ENCODE measurements around the gene QSOX2. TPM values are rescaled to one million over a fixed set of nuclear protein-coding genes. Genes with fewer than 3 reads are reported as not detected.
A peak's percentile ranks its signal among the peaks of the same experiment; 100 is the strongest.

Gene QSOX2
- total RNA-seq, 1 experiment from 2014 or later = 9.1 TPM

DNA sequence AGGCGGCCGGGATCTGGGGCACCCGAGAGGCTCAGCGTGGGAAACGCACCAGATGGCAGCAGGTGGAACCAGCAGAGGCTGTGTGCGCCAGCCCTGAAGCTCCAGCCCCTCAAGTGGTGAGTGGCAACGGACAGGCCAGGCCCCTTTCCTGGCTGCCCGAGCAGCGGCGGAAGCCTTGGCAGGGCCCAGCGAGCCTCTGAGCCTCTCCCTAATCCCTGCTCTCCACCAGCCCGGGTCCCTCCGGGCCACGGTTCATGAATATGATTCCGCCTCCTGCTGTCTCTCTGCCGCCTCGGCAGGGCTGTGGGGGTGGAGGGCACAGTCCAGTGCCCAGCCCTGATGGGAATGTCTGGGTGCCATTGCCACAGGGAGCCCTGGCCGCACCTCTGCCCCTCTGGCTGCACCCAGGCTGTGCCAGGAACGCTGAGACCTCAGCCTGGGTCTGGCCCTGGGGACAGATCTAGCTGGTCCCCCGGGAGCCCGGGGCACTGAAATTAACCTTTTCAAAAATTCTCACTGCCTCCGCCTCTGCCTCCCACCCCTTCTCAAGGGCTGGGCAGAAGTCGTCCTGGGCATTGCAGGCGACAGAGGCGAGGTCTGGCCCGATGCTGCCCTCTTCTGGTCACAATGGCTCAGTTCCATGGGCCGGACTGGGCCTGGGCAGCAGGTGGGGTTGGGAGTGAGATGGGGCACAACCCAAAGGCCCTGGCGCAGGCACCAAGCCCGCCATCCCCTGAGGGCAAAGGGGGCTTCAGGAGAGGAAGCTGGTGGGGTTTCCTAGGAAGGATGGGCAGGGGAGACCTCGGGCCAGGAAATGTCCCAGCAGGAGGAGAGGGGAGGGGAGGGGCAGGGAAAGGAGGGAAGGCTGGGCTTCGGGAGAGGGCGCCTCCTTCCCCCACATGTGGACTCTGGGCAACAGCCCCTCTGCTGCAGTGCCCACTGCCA, 38.0 kb upstream of the QSOX2 start:
- peak; percentile 56 for DNase-seq (ENCODE audit: low read depth)

DNA sequence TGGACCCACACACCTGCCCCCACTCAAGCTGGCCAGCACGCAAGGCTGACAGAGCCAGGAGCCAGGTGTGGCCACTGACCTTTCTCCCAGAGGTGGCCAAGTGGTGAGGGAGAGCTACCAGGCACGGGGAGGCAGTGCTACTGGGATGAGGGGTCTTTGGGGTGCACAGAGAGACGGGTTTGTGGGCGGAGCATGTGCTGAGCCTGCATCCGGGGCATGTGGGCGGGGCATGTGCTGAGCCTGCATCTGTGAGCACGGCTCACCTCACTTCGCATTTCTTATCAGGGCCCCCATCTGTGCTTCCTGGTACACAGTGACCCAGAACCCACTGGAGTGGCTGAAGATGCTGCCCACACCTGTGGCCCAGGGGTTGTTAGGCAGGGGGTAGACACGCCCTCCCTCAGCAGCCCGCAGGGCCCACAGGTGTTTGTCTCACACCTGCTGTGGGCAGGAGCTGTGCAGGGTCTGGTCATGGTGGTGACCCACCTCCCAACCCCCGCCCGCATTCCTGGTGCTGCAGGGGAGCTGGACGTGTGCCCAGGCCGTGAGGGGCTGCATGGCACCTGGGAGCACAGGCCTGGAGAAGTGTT, 36.8 kb upstream of the QSOX2 start:
- DNase-seq (ENCODE audit: low read depth) = no peak

DNA sequence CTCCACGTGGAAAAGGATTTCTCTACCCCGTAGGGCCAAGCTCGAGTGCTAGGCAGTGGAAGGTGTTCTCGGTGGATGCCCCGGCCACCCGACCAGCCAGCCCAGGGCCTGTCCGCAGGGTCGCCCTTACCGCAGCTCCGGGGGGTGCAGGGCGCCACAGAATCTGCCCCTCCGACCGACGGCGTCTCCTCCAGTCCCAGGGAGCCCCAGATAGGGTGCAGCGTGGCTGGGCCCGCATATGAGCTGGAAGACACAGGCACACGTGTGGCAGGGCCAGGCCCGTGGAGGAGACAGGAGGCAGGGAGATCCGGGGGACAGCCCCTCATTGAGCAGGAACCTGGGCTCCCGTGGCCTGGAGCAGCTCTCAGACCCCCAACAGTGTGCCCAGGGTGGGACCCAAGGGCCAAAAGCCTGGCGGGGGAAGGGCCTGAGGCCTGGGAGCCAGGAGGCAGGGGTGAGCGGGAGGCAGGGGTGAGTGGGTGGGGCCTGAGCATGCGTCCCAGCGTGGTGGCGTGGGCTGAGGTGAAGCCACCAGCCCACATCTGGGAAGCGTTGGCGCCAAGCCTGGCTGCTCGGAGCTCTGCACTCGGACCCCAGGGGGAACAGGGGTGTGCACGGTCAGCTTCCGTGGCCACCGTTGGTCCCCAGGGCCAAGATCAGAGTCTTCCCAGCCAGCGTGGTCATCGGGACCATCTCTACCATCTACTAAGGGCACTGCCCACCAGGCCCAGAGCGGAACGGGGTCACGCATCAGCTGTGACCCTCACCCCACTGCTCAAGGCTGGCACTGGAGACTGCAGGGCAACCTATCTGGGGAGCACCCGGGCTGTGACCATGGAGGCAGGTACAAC, 36.0 kb upstream of the QSOX2 start:
- no peak for DNase-seq (ENCODE audit: low read depth)

DNA sequence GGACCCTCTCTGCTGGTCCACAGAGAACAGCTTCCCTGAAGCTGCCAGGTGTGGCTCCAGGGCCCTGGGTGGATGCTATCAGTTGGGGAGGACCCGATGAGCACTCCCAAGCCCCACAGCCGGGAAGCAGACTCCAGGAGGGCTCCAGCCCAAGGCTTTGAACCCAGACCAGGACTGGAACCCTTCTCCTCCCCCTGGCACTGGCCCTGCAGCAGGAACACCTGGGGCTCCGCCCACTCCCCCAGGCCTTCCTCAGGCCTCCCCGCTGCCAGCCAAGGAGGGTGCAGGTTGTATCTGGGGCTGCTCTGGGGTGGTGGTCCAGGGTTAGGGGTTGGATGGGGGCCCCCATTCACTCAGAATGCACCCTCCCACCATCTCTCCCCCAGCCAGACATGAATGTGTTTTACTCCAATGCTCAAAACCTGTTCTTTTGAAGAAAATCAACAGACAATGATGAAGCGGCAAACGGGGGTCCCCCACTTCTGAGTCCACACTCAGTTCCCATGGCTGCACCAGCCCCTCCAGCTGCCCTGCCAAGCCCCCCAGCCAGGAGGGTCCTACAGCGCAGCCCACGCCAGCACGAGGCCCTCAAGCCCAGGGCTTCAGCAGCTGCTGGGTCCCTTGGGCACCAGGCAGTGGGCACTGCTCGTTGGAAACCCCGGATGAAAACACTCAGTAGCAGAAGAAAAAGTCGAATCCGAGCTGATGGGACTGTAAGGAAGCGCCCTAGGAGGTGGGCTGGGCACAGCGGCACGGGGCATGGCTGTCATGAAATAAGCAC, 35.1 kb upstream of the QSOX2 start:
- DNase-seq (ENCODE audit: low read depth) = no peak

DNA sequence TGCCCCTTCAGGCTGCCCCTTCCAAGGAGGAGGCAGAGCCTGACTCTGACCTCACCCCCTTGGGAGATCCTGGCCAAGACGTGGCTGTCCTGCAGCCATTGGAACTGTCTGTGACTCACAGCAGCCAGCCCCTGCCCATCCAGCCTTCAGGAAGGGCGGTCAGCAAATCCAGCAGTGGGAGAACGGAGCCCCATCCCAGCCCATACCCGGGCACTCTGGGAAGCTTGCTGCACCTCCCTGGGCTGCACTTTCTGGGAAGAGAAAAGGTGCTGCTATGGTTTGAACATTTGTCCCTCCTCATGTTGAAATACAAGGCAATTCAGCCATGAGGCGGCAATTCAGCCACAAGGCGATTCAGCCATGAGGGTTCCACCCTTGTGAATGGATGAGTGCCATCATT, 33.9 kb upstream of the QSOX2 start:
- no peak for DNase-seq (ENCODE audit: low read depth)

DNA sequence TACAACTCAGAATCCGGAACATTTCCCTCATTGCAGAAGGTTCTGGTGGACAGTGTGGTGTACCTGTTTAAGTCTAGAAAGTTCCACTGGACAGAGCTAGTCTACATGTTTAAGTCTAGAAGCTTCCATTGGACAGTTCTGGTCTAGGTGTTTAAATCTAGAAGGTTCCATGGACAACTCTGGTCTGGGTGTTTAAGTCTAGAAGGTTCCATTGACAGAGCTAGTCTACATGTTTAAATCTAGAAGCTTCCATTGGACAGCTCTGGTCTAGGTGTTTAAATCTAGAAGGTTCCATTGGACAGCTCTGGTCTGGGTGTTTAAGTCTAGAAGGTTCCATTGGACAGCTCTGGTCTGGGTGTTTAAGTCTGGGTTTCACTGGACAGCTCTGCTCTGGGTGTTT, 33.3 kb upstream of the QSOX2 start:
- no peak for DNase-seq (ENCODE audit: low read depth)

DNA sequence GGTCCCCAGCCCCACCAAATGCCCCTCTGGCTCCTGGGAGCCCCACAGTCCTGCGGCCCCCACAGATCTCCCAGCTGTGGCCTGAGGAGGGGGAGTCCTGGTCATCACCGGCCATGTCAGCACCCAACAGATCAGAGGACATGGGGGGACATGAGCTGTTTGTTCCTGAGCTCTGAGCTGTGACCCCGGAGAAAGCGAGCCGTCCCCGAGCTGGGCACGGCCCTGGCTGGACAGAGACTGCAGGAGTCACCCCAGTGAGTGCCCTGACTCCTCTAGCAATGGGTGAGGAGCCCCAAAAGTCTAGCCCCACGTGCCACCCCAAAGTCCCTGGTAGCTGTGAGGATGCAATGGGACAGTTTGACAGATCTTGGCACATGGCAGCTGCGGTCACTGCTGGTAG, 32.6 kb upstream of the QSOX2 start:
- DNase-seq (ENCODE audit: low read depth) = no peak

DNA sequence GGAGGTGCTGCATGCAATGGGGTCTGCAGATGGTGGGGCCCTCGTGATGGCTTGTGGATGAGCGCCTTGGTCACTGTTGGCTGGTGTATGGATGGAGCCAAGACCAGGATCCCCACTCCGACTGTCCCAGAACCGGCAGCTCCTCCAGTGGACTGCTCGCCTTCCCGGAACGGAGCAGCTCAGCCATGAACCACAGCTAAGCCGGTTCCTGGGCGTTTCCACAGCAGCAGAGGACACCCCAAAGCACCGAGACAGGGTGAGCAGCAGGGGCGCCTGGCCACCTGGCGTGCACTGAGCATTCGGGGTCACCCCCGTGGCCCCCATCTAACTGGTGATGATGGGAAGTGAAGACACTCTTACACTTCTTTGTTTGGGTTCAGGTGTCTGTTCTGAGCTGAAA, 32.1 kb upstream of the QSOX2 start:
- no peak for DNase-seq (ENCODE audit: low read depth)

DNA sequence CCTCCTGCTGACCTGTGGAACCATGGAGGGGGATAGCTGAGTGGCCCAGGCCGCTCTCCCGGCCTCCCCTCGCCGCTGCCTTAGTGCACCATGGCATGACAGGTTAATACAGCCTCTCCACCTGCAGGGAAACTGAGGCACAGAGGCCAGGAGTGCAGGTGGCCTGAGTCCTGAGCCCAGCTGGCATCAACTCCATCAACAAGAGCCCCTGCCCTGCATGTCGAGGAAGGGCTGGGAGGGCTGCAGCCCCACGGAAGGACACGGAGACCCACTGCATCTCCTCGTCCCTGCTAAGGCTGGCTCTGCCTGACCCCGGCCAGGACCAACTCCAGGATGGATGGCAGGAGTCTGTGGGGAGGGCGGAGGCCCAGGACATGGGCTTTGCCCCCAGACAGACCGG, 31.1 kb upstream of the QSOX2 start:
- DNase-seq (ENCODE audit: low read depth) = no peak

DNA sequence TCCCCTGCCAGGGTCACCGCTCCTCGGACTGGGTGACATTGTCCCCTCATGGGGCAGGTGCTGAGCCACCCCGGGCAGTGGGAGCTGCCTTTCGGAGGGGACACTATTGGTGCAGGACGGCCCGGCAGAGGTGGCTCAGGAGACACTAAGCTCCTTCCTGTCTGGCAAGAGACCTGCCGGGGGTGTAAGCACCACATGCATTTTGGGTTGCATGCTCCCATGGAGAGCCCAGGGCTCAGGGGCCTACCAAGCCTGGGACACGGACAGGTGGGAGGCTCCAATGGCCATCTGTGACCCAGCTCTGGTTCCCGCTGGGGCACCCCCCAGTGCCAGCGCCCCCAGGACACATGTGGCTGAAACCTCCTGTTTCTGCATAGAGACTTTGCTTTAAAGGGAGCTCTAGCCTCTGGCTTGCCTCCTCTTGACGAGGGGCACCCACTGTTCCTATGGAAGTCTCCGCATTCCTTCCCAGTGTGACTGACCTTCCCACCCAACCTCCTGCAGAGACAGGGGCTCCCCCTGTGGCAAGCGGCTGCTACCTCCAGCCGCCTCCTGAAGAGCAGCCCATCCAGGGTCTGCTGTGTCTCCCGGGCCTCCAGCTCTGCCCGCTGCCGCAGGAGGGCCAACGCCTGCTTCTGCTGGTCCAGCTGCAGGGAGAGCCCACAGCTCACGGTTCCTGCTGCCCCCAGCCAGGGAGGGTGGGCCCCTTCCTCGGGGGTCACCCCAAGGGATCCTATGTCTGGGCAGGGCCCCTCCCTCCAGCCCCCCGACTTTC, 30.2 kb upstream of the QSOX2 start:
- DNase-seq (ENCODE audit: low read depth) = no peak

DNA sequence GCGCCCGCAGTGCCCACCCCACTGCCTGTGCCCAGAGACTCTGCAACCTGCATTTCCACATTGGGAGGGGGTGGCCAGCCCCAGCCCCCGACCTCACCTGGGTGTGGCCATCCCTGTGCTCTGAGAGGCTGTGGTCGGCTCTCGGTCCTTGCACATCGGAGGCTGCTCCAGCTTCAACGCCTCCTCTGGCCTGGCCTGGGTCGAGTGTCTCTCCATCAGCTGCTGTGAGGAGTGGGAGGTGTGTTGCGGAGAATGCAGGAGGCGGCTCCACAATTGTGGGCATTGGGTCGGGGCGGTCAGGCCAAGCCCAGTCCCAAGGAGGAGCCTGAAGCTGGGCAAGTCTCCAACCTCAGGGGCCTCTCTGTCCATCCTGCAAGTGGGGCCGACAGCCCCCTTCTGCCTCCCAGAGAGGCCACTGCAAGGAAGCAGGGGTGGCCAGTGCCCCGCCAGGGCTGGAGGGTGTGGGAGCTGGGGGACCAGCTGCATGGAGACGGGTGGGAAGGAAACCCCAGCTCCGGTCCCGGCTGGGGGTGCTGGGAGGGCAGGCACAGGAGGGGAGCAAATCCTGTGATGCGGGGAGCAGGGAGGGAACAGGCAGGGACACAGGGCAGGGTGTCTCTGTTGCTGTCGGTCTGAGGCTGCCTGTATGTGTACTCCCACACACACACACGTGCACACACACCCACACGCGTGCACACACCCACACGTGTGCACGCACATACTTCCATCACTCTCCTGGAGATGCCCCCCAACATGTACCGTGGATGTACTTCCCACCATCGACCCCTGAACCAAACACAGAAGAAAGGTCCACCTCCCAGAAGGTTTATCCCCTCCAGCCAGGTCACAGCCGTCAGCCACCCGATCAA, 29.4 kb upstream of the QSOX2 start:
- DNase-seq (ENCODE audit: low read depth) = no peak

DNA sequence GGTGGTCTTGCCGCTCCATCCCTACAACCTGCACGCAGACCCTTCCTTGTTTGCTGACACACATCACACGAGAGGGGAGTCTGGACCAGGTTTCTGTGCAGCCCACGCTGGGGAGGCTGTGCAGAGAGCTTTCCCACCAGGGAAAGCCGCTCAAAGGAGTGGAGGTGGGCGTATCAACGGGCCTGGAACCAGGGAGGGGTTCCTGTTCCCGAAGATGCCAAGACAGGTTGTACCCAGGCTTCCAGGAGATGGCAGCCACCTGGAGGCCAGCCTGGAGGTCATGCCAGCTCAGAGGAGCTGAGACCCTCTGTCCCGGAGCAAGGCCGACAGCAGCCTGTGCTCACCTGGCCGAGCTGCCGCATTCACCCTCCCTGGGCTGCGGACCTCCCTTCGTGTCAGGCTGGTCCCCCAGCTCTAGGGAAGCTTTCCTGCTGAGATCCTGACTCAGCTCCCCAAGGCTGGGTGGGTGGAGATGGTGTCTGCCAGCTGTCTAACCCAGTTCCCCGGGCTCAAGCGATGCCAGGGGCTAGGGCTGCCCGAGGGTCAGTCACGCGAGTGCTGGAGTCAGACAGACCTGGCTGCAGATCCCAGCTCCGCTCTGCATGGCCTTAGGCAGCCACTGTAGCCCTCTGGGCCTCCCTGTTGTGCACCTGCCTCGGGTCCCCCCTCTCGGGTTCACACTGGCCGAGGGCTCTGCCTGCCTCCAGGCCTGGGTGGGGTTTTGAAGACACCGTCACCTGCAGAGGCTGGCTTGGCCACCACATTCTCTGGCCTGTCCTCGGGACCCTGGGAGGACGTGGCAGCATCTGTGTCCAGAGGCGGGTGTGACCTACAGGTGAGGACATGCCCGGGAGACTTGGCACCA, 28.5 kb upstream of the QSOX2 start:
- DNase-seq (ENCODE audit: low read depth) = no peak

DNA sequence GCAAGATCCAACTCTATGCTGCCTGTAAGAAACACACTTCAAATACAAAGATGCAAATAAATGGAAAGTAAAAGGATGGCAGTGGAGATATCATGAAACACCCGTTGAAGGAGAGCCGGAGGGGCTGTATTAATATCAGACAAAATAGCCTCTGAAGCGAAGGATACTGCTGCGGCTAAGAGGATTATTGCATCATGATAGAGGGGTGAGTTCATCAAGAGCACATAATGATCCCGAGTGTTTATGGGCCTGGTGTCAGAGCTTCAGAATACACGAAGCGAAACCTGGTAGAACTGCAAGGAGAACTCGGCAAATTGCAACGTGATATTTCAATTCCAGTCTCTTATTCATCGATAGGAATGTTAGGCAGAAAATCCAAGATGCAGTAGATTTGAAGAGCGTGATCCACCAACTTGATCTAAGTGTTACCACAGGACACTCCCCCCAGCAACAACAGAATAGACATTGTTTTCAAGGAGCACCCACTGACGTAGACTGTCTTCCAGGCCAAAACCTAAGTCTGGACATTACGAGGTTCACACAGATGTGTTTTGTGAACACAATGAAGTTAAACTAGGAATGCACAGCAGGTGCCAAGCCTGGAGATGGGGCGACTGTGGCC, 27.7 kb upstream of the QSOX2 start:
- no peak for DNase-seq (ENCODE audit: low read depth)

DNA sequence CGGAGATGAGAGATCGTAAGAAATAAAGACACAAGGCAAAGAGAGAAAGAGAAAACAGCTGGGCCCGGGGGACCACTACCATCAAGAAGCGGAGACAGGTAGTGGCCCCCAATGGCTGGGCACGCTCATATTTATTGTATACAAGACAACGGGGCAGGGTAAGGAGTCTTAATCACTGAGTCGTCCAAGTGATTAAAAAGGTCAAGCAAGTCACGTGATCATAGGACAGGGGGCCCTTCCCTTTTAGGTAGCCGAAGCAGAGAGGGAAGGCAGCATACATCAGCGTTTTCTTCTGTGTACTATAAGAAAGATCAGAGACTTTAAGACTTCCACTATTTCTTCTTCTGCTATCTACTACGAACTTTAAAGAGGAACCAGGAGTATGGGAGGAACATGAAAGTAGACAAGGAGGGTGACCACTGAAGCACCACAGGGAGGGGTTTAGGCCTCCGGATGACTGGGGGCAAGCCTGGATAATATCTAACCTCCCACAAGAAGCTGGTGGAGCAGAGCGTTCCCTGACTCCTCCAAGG, 24.6 kb upstream of the QSOX2 start:
- DNase-seq (ENCODE audit: low read depth) = no peak

DNA sequence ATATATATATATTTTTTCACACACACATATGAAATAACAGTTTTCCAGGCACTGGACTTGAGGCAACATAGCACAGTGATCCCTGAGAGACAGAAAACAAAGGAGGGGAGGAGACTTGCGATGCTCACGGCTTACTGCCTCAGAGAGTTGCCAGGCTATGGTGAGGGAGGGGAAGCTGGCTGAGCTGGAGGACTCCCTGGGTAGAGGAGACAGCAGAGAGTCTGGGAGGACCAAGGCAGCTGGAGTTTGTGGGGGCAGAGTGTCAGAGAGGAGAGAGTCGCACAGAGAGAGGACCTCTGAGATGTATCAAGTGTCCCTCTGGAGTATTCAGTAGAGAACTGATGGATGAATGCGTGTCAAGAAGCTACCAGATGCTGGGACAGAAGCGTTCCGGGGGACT, 23.1 kb upstream of the QSOX2 start:
- no peak for DNase-seq (ENCODE audit: low read depth)

DNA sequence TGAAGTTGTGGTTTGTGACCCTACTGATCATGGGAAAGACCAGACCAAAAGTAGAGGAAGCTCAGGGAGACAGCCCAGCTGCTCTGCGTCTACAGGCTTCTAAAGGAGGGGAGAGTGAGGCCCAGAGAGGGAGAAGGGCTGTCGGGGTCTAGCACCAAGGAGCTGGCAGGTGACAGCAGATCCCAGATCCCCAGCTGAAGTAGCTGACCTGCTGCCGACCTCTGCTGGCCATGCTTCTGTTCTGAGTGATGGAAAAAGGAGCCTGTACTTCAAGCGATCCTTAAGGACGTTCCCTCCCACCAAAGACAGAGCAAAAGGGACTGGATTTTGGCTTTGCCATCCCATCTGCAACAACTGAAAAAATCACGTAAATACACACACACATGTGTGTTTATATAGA, 22.7 kb upstream of the QSOX2 start:
- no peak for DNase-seq (ENCODE audit: low read depth)

DNA sequence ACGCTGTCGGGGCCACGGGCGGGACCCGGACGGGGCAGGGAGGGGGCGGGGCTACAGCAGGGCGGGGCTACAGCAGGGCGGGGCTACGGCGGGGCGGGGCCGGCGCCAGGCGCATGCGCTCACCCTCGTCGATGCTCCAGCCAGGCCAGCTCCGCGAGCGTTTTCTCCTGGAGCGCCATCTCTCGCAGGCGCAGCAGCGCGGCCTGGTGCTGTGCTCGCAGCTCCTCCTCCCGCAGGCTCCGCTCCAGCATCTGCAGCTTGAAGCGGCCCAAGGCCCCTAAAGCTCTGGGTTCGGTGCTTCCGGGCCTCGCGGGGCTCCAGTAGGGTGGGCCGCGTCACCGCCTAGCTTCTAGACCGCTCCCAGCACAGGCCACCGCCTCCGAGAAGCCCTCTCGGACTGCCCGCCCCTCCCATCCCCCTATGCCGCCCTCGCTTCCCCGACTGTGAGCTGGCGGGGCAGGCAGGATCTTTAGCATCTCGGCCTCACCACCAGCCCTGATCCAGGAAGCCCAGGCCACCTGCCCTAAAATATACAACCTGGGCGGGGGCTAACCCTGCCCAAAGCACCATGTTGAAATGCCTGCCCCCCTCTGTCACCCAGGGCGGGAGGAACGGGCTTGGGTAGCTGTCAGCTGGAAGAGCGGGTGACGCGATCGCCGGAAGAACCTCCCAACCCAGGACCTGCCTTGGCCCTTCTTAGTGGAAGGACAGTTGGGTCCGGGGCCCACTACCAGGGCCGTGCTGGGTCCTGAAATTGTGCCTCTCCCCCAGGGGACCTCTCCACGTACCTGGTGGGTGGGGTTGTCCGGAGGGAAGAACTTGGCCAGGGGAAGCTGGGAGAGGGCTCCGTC, 21.9 kb upstream of the QSOX2 start:
- peak; percentile 72 for DNase-seq (ENCODE audit: low read depth)

Data from RPMI7951 (cell line).